EH (cell line): ENCODE data around the gene RNH1.

Experiments used
- DNase-seq: peaks from one replicate; pipeline ENCODE4 v3.0.0-alpha.2; 2015; ENCODE audit warnings: low read depth

The RNH1 gene

GRCh38 chr11:499201-500076 is 7.6 kb downstream of the RNH1 start:
- no peak for DNase-seq

GRCh38 chr11:498297-499181 is 8.5 kb downstream of the RNH1 start:
- no peak for DNase-seq

GRCh38 chr11:497565-498296 is 9.3 kb downstream of the RNH1 start:
- no peak for DNase-seq

GRCh38 chr11:496834-497564 is 10.0 kb downstream of the RNH1 start:
- no peak for DNase-seq

- DNase-seq = no peak
These were observed 11.5 kb downstream of the RNH1 start for GRCh38 chr11:495537-495931.

- no peak for DNase-seq
These were observed 12.1 kb downstream of the RNH1 start for GRCh38 chr11:494761-495536.

- no peak for DNase-seq
These were observed 14.4 kb downstream of the RNH1 start for GRCh38 chr11:492427-493226.

GRCh38 chr11:491358-491757 is 15.7 kb downstream of the RNH1 start:
- DNase-seq = no peak

- DNase-seq = no peak
These were observed 16.1 kb downstream of the RNH1 start for GRCh38 chr11:490930-491260.

- DNase-seq = no peak
These were observed 16.7 kb downstream of the RNH1 start for GRCh38 chr11:490186-490929.

- DNase-seq = no peak
These were observed 17.3 kb downstream of the RNH1 start for GRCh38 chr11:489610-490185.

GRCh38 chr11:488992-489391 is 18.1 kb downstream of the RNH1 start:
- no peak for DNase-seq

- DNase-seq = no peak
These were observed 18.5 kb downstream of the RNH1 start for GRCh38 chr11:488579-488978.

- DNase-seq = no peak
These were observed 19.0 kb downstream of the RNH1 start for GRCh38 chr11:488062-488461.

- no peak for DNase-seq
These were observed 19.4 kb downstream of the RNH1 start for GRCh38 chr11:487571-488021.

- no peak for DNase-seq
These were observed 20.9 kb downstream of the RNH1 start for GRCh38 chr11:486189-486588.

GRCh38 chr11:484616-485015 is 22.4 kb downstream of the RNH1 start:
- DNase-seq = no peak

- DNase-seq = no peak
These were observed 27.7 kb downstream of the RNH1 start for GRCh38 chr11:479311-479710.
